ENCODE data around the gene F2RL2. TPM values are rescaled to one million over a fixed set of nuclear protein-coding genes. Genes with fewer than 3 reads are reported as not detected.
A peak's percentile ranks its signal among the peaks of the same experiment; 100 is the strongest.

F2RL2 gene, protein sequence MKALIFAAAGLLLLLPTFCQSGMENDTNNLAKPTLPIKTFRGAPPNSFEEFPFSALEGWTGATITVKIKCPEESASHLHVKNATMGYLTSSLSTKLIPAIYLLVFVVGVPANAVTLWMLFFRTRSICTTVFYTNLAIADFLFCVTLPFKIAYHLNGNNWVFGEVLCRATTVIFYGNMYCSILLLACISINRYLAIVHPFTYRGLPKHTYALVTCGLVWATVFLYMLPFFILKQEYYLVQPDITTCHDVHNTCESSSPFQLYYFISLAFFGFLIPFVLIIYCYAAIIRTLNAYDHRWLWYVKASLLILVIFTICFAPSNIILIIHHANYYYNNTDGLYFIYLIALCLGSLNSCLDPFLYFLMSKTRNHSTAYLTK
- 1.6 TPM for polyA plus RNA-seq (2013, experiment 1 of 2)
- 1.7 TPM for polyA plus RNA-seq (2013, experiment 2 of 2)

DNA sequence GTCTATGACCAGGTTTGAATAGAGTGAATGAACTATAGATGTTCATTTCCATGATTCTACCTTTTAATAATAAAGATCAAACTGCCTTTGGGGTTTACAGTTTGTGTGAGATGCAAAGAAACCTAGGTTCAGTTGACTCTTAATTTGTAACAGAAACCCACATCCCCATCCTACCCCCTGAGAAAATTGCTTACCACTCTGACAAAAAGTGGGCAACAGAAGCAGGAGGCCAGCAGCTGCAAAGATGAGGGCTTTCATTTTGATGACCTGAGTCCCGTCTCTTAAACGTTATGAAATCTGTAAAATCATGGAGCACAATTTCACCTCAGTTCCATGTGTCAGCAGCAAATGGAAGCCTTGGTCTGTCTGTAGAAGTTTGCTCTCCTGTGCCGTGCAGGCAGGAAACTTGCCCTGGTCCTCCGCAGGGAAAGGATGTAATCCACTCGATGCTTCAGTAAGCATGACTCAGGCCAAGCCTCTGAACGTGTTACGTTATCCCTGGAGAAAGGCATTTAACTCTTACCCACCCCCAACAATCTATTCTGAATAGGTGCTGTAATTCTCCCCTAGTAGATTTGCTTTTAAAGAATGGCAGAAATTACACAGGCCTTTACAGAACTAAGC, at the start of gene F2RL2:
F2RL2 (minus strand) TSS at position 431 of the 624 bp plus-strand sequence; CDS start at position 258, 173 bp downstream.
- H2BK120ac ChIP-seq (ENCODE audit: low read depth, low read length), result no peak within 1 kb of the TSS
- H3K4ac ChIP-seq (ENCODE audit: low read length), result no peak within 1 kb of the TSS
- H3K4me3 ChIP-seq (ENCODE audit: low read length in 2 of 2), result no peak within 1 kb of the TSS

DNA sequence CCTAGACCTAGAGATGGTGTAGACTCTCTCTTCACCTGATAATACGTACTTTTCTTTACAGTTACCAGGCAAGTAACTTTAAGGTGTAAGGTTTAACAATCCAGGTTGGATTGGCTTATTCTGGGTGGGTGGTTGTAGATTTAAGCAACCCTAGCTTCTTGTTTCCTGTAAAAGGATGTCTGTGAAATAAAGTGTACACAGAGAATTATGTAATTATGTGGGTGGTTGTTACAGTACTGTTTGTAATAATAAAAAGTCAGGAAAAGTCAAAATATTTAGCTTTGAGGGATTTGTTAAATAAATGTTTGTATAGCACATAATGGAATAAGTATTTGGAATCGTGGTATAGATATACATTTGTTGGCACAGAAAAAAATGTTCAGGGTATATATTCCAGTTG, 49.0 kb upstream of the F2RL2 start:
- Histone ChIP-seq H2AFZ (ENCODE audit: low read length) (no peak overlapping the region), H2BK12ac (ENCODE audit: low read length) (no peak overlapping the region), H4K8ac (ENCODE audit: low read depth, low read length) (no peak overlapping the region), H3K4ac (ENCODE audit: low read length) (no peak overlapping the region), H3K27me3 (ENCODE audit: control insufficient read depth in 3 of 3, insufficient read depth in 3 of 3, low read depth in 1 of 3, low read length in 3 of 3) (no peaks in the 10 kb centered on the region), H3K27ac (replicated peaks; ENCODE audit: low read length) (no peak overlapping the region), H2AK5ac (ENCODE audit: low read depth, low read length) (no peak overlapping the region), H3K4me2 (ENCODE audit: insufficient read depth, low read length, poor library complexity, severe bottlenecking) (no peak overlapping the region), H3K36me3 (replicated peaks in 1 of 2; ENCODE audit: control insufficient read depth in 2 of 2, insufficient read depth in 2 of 2, low read length in 2 of 2) (peaks cover 1 to 68% of the 10 kb centered on the region in 2 donors), H4K91ac (ENCODE audit: low read depth, low read length, poor library complexity) (no peak overlapping the region), H2BK5ac (ENCODE audit: low read length) (no peak overlapping the region), H3K23ac (ENCODE audit: low read depth, low read length, poor library complexity) (no peak overlapping the region), H3K18ac (ENCODE audit: low read length) (no peak overlapping the region), H3K79me1 (ENCODE audit: low read depth, low read length) (no peaks in the 10 kb centered on the region), H3K4me1 (ENCODE audit: control insufficient read depth in 2 of 2, insufficient read depth in 1 of 2, low read depth in 1 of 2, low read length in 2 of 2) (no peaks in the 10 kb centered on the region), H2BK15ac (ENCODE audit: low read length) (no peak overlapping the region), H3K9ac (ENCODE audit: low read depth, low read length, poor library complexity) (no peak overlapping the region), H3K14ac (ENCODE audit: low read length) (no peak overlapping the region), H3K9me3 (replicated peaks in 1 of 2; ENCODE audit: control insufficient read depth in 2 of 2, insufficient read depth in 1 of 2, low read depth in 1 of 2, low read length in 2 of 2) (no peaks in the 10 kb centered on the region), H2BK120ac (ENCODE audit: low read depth, low read length) (no peak overlapping the region), H3K4me3 (ENCODE audit: low read length in 2 of 2) (no peak overlapping the region)
- no CpG with 5 or more reads among the region's 2 CpGs for WGBS, 2 donors (ENCODE audit: extremely low coverage in 2 of 2, insufficient read length in 2 of 2, insufficient replicate concordance in 1 of 2)
- no peak for DNase-seq (ENCODE audit: low spot score)

More for the DNA sequence above, at the start of gene F2RL2:
- Histone ChIP-seq H2AFZ (ENCODE audit: low read length) (peak within 1 kb of the TSS; percentile 26), H2BK15ac (ENCODE audit: low read length) (no peak within 1 kb of the TSS), H3K79me1 (ENCODE audit: low read depth, low read length) (no peaks in the 10 kb centered on the region), H3K23ac (ENCODE audit: low read depth, low read length, poor library complexity) (no peak within 1 kb of the TSS), H3K4me1 (ENCODE audit: control insufficient read depth in 2 of 2, insufficient read depth in 1 of 2, low read depth in 1 of 2, low read length in 2 of 2) (peaks cover 5 to 7% of the 10 kb centered on the region in 2 donors), H3K14ac (ENCODE audit: low read length) (no peak within 1 kb of the TSS), H2AK5ac (ENCODE audit: low read depth, low read length) (no peak within 1 kb of the TSS), H3K27me3 (ENCODE audit: control insufficient read depth in 3 of 3, insufficient read depth in 3 of 3, low read depth in 1 of 3, low read length in 3 of 3) (no peaks in the 10 kb centered on the region), H4K8ac (ENCODE audit: low read depth, low read length) (no peak within 1 kb of the TSS), H3K18ac (ENCODE audit: low read length) (no peak within 1 kb of the TSS), H3K4me2 (ENCODE audit: insufficient read depth, low read length, poor library complexity, severe bottlenecking) (no peak within 1 kb of the TSS), H2BK12ac (ENCODE audit: low read length) (no peak within 1 kb of the TSS), H3K27ac (replicated peaks; ENCODE audit: low read length) (no peak within 1 kb of the TSS), H3K36me3 (replicated peaks in 1 of 2; ENCODE audit: control insufficient read depth in 2 of 2, insufficient read depth in 2 of 2, low read length in 2 of 2) (peaks cover 0 to 8% of the 10 kb centered on the region in 2 donors), H2BK5ac (ENCODE audit: low read length) (no peak within 1 kb of the TSS), H3K9me3 (replicated peaks in 1 of 2; ENCODE audit: control insufficient read depth in 2 of 2, insufficient read depth in 1 of 2, low read depth in 1 of 2, low read length in 2 of 2) (no peaks in the 10 kb centered on the region), H4K91ac (ENCODE audit: low read depth, low read length, poor library complexity) (no peak within 1 kb of the TSS), H3K9ac (ENCODE audit: low read depth, low read length, poor library complexity) (no peak within 1 kb of the TSS)
- no CpG with 5 or more reads among the region's 7 CpGs for WGBS, 2 donors (ENCODE audit: extremely low coverage in 2 of 2, insufficient read length in 2 of 2, insufficient replicate concordance in 1 of 2)
- peak; percentile 33 for DNase-seq (ENCODE audit: low spot score)

DNA sequence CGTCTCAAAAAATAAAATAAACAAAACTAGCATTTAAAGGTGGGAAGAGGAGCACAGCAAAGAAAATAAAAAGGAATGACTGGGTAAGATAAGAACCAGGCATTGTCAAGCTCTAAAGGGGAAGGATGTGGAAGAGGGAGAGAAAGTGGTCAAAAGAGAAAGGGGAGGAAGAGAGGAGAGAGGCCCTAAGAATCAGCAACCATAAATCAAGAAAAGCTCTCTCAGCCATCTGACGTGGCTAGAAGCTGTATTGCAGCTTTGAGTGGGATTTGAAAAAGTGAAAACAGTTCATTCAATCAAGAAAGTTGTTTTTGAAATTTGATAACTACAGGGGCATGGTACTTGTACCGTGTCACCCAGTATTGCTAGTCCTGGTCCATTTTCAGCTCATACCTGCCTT, 47.3 kb upstream of the F2RL2 start:
- Histone ChIP-seq H3K4ac (ENCODE audit: low read length) (no peak overlapping the region), H3K36me3 (replicated peaks in 1 of 2; ENCODE audit: control insufficient read depth in 2 of 2, insufficient read depth in 2 of 2, low read length in 2 of 2) (peaks cover 1 to 66% of the 10 kb centered on the region in 2 donors), H4K8ac (ENCODE audit: low read depth, low read length) (no peak overlapping the region), H2BK15ac (ENCODE audit: low read length) (no peak overlapping the region), H2BK120ac (ENCODE audit: low read depth, low read length) (no peak overlapping the region), H3K14ac (ENCODE audit: low read length) (no peak overlapping the region), H2AK5ac (ENCODE audit: low read depth, low read length) (no peak overlapping the region), H2AFZ (ENCODE audit: low read length) (no peak overlapping the region), H2BK12ac (ENCODE audit: low read length) (no peak overlapping the region), H2BK5ac (ENCODE audit: low read length) (no peak overlapping the region), H3K27me3 (ENCODE audit: control insufficient read depth in 3 of 3, insufficient read depth in 3 of 3, low read depth in 1 of 3, low read length in 3 of 3) (no peaks in the 10 kb centered on the region), H3K4me2 (ENCODE audit: insufficient read depth, low read length, poor library complexity, severe bottlenecking) (no peak overlapping the region), H3K4me1 (ENCODE audit: control insufficient read depth in 2 of 2, insufficient read depth in 1 of 2, low read depth in 1 of 2, low read length in 2 of 2) (no peaks in the 10 kb centered on the region), H3K79me1 (ENCODE audit: low read depth, low read length) (no peaks in the 10 kb centered on the region), H3K27ac (replicated peaks; ENCODE audit: low read length) (no peak overlapping the region), H4K91ac (ENCODE audit: low read depth, low read length, poor library complexity) (no peak overlapping the region), H3K4me3 (ENCODE audit: low read length in 2 of 2) (no peak overlapping the region), H3K23ac (ENCODE audit: low read depth, low read length, poor library complexity) (no peak overlapping the region), H3K18ac (ENCODE audit: low read length) (no peak overlapping the region), H3K9ac (ENCODE audit: low read depth, low read length, poor library complexity) (no peak overlapping the region), H3K9me3 (replicated peaks in 1 of 2; ENCODE audit: control insufficient read depth in 2 of 2, insufficient read depth in 1 of 2, low read depth in 1 of 2, low read length in 2 of 2) (no peaks in the 10 kb centered on the region)
- DNase-seq (ENCODE audit: low spot score), result no peak
- no CpG with 5 or more reads among the region's 3 CpGs for WGBS, 2 donors (ENCODE audit: extremely low coverage in 2 of 2, insufficient read length in 2 of 2, insufficient replicate concordance in 1 of 2)

DNA sequence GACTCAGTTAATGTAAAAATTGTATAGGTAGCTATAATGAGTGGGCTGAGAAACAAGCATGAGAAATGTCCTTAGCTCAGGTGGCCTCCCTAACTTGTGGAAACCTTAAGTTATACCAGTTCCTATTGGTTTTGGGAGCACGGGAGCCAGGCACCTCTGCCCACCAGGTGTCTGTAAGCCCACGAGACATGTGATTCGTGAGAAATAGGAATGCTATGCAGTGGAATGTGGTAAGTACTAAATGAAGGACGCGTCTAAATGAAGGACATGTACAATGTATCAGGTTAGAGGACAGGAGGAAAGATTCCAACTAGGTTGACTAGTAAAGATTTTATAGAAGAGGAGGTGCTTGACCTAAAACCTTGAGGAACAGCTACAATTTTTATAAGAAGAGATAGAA, 46.0 kb upstream of the F2RL2 start:
- H2BK12ac ChIP-seq (ENCODE audit: low read length), result no peak overlapping the region
- no peak for DNase-seq (ENCODE audit: low spot score)
- H3K4me2 ChIP-seq (ENCODE audit: insufficient read depth, low read length, poor library complexity, severe bottlenecking), result no peak overlapping the region
- H3K4me3 ChIP-seq (ENCODE audit: low read length in 2 of 2), result no peak overlapping the region
- H3K4me1 ChIP-seq (ENCODE audit: control insufficient read depth in 2 of 2, insufficient read depth in 1 of 2, low read depth in 1 of 2, low read length in 2 of 2), result no peaks in the 10 kb centered on the region
- H2BK15ac ChIP-seq (ENCODE audit: low read length), result no peak overlapping the region
- no peak overlapping the region for H2BK5ac ChIP-seq (ENCODE audit: low read length)
- H3K79me1 ChIP-seq (ENCODE audit: low read depth, low read length), result no peaks in the 10 kb centered on the region
- no peaks in the 10 kb centered on the region for H3K9me3 ChIP-seq (replicated peaks in 1 of 2; ENCODE audit: control insufficient read depth in 2 of 2, insufficient read depth in 1 of 2, low read depth in 1 of 2, low read length in 2 of 2)
- no peak overlapping the region for H3K23ac ChIP-seq (ENCODE audit: low read depth, low read length, poor library complexity)
- H2AK5ac ChIP-seq (ENCODE audit: low read depth, low read length), result no peak overlapping the region
- H3K9ac ChIP-seq (ENCODE audit: low read depth, low read length, poor library complexity), result no peak overlapping the region
- H2AFZ ChIP-seq (ENCODE audit: low read length), result no peak overlapping the region
- H3K4ac ChIP-seq (ENCODE audit: low read length), result no peak overlapping the region
- no peak overlapping the region for H4K8ac ChIP-seq (ENCODE audit: low read depth, low read length)
- no peak overlapping the region for H4K91ac ChIP-seq (ENCODE audit: low read depth, low read length, poor library complexity)
- no peak overlapping the region for H3K18ac ChIP-seq (ENCODE audit: low read length)
- H3K27ac ChIP-seq (replicated peaks; ENCODE audit: low read length), result no peak overlapping the region
- H3K27me3 ChIP-seq (ENCODE audit: control insufficient read depth in 3 of 3, insufficient read depth in 3 of 3, low read depth in 1 of 3, low read length in 3 of 3), result no peaks in the 10 kb centered on the region
- H3K14ac ChIP-seq (ENCODE audit: low read length), result no peak overlapping the region
- no peak overlapping the region for H2BK120ac ChIP-seq (ENCODE audit: low read depth, low read length)
- H3K36me3 ChIP-seq (replicated peaks in 1 of 2; ENCODE audit: control insufficient read depth in 2 of 2, insufficient read depth in 2 of 2, low read length in 2 of 2), result peaks cover 1 to 62% of the 10 kb centered on the region in 2 donors
- WGBS, 2 donors (ENCODE audit: extremely low coverage in 2 of 2, insufficient read length in 2 of 2, insufficient replicate concordance in 1 of 2), result no CpG with 5 or more reads among the region's 5 CpGs

All from neuronal stem cell (in vitro differentiated cells).